Activated gamma-delta T cell treated with anti-CD3 and anti-CD28 coated beads, Interleukin-2, amount 50 U/mL, for 16 hours (primary cell): ENCODE data around the gene ZNF692.

Source experiments
- DNase-seq: peaks from one replicate; pipeline ENCODE4 v3.0.0-alpha.2; 2020; ENCODE audit warnings: low read depth

Gene ZNF692

DNA sequence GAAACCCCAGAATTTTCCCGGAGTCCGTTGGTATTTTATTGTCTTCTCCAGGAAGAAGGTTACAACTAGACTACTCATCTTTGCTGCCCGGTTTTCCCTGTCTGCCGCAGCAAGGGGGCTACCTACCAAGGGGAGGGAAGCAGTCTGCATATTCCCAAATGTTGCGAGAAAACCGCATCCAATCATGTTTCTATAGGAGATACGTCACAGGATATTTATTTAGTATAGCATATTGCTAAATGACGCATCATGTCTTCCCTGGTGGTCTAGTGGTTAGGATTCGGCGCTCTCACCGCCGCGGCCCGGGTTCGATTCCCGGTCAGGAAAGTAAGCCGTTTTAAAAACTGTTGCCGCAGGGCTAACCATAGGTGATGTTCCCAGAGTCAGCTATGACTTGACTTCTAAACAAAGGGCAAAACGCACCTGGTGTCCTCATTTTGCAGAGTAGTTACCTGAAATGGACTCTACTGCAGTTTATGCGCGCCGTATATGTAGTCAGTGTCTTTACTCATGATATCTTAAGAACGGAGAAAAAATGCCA lies 15.2 kb upstream of the ZNF692 start:
- DNase-seq: peak; percentile 74

DNA sequence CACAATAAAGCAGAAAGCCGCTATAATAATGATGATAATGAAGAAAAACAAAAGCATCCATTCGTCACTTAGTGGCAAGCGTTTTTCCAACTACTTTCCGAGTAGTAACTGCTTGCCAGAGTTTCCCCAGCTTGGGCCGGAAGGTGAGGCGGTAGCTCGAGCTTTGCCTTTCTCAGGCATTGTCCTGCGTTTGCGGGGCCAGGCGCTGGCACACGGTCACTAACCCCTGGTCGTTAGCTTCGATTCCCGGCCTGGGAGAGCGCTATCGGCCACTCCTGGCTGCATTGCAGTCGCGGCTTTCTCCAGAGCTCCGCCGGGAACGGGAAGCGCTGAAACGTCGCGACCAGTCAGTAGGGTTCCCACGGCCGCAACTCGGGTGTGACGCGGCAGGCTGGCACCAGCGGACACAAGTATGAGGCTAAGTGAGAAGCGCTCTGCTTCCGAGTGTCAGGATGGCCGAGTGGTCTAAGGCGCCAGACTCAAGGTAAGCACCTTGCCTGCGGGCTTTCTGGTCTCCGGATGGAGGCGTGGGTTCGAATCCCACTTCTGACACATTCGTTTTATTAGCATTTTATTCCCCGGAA lies 14.6 kb upstream of the ZNF692 start:
- DNase-seq: peak; percentile 89

DNA sequence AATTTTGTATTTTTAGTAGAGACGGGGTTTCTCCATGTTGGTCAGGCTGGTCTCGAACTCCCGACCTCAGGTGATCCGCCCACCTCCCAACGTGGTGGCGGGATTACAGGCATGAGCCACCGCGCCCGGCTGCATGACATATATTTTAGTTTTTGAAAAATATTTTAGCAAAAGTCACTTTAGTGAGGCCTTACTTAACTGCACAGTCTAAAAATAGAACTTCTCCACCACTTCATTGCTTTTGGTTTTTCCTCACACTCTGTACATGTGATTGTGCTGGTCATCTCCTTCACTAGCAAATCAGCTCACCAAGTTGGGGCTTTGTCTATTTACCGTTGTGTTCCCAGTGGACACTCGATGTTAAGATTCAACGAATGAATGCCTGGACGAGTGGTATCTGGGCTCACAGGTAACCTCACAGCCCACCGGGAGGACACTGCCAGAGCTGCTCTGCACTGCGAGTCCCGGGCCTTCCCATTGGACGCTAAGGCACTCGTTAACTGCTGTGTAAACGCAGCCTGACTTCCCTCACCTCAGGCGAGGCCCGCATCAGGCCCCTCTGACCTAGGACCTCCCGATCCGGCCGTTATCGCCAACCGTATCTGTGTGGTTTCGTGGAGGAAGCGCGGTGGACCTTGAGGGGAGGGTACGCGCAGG lies 14.0 kb upstream of the ZNF692 start:
- no peak for DNase-seq

DNA sequence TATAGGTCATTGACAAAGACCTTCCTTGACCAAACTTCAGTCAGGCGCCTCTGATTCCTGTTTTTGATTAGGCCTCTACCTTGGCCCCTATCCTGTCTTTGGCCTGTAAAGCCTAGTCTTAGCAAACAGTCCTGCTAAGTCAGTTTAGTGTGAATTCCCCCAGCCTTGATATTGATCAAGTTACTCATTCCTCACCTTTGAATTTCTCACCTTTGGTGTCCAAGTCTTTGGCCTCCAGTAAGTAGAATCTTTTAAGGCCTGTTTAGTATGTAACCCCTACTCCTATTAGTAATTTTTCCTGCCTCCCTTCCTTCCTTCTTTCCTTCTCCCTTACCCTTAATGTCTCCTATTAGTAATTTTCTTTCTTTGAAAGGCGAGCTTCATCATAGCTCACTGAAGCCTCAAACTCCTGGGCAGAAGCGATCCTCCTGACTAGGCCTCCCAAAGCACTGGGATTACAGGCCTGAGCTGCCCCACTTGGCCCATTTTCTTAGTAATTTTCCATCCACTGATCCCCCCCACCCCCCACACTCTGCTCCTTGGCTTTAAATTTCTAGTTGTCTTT lies 13.0 kb upstream of the ZNF692 start:
- DNase-seq: no peak

DNA sequence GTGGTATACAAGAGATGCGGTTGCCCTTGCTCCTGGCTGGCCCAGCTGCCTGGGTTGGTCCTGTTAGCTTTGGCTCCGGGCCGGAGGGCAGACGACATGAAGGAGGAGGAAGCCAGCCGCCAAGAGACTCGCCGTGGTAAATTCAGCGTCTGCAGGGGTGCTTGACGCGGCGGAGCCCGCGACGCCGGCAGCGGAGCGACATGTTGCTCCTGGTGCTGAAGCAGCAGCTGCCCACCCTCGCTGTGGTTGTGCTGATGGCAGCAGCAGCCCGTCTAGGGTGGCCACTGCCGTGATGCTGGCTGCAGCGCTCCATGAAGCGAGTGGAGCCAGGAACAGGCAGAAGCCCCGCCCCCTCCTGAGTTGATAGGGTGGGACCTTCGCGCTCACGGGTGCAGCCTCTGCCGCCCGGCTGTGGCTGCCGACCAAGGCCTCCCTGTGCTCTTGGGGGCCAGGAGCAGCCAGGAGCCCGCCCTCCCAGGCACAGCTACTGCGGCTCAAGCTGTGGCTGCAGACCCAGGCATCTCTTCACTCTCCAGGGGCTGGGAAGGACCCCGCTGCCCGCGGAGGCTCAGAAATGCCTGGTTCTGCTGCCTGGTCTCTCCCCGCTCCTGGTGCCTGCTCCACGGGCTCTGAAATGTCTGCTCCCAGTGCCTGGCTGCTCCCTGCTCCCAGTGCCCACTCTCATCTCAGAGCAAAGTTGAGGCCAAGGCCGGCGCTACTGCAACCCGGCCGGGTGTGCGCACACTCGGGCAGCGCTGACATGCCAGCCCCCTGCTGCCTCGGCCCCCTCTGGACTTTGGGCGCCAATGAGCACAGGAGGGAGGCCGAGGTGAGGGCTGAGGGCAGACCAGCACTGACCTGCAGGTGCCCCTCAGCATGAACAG lies 4.4 kb upstream of the ZNF692 start:
- DNase-seq: peak; percentile 63

DNA sequence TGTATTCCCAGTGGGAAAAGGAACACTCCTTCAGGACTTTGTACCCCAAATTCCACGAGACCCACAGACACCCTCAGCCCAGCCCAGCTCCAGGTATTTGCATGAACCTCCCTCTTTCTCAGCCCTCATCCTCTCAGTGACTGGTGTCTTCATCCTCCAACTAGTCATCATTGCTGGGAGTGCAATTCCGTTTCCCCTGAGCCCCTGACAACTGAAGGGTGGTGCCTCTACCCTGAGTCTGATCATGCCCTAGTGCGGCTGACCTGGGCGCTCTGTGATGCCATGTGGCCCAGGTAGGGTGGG lies 3.8 kb upstream of the ZNF692 start:
- no peak for DNase-seq

DNA sequence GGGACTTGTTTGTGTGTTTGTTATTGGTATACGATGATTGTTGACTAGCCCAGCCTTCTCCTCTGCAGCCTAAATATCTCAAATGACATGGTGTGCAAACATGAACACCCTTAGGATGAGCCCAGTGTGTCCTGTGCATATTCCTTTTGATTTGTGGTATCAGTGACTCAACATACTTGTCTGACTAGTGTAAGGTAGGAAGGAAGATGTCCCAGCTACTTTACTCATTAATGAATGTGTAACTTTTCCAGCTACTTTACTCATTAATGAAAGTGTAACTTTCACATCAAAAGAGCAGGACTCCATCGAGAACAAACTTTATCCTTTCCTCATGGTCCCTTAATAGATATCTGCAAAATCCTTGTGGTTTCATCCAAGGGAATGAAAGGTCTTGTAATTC lies 2.7 kb upstream of the ZNF692 start:
- no peak for DNase-seq

DNA sequence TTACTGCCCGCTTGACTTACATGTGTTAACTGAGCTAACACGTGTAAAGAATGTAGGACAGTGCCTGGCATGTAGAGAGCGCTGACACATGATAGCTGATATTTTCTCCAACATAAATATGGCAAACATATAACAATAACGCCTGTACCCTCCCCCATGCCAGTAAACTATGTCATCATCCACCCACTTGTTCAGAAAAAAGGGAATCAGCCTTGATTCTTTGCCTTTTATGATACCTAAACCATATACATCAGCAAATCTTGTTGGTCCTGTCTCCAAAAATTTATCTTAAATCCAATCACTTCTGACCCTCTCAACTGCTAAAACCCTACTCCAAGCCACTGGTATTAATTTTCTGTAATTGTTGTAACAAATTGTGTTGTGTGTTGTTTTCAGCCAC lies 1.1 kb upstream of the ZNF692 start:
- DNase-seq: no peak

DNA sequence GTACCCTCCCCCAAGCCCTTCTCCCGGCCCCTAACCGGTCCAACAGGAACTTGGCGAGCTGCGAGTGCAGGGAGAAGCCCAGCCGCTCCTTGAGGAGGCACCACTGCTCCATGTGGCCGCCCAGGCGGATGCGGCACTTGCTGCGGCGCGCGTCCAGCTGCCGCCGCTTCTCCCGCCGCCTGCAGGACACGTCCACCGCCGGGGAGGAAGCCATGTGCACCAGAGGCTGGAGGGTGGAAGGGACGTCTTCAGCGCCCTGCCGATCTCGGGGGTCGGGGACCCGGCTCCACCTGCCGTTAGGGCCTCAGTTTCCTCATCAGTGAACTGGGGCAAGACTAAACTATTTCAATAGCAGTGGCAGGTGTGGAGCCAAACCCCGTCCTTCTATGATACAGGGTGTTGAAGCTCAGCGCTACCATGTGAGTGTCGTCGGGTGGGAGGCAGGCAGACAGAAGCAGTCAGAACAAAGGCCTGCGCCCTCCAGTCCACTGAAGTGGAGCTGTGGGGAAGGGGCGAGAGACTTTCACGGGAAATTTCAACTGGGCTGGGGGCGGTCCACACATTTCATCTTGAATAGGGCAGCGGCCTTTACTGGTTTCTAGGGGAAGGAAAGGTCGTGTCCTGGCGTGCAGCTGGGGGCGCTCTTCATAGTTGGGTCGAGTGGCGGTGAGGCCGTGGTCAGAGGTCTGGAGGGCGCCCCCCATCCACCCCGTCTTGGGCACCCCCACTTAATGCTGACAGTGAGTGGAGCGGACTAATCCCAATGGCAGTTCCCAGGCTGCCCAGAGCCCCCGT lies 592 bp downstream of the ZNF692 start:
- DNase-seq: no peak

DNA sequence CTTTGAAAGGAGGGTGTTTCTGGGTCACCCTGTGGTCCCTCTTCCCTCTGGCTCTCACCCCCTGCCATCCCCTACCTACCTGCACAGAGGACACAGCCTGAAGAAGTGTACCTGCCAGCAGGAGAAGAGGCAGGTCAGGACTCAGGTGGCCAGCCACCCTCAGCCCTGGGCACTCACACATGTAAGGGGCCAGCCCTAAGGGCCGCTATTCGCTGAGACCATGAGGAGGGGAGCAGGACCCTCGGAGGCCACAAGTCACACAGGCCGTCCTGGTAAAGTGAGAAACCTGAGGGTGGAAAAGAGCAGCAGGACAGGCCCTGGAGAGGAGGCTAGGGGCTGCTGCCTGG lies 1.2 kb downstream of the ZNF692 start:
- DNase-seq: no peak

DNA sequence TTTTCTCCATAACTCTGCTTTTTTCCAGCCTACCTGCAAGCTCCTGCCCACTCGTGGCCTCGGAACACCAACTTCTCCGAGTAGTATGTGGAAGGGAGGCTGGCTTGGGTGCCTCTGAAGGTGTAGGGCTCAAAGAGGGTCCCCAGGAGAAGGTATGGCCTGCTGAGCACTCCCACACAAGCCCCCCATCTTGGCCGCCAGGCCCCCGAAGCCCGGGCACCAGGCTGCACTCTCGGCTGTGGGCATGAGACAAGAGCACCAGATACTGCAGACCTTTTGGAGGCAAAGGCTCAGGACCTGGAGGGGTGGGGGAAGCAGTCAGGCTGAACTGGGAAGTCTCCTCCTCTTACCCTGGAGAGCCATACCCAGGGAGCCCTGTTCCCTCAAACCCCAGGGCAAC lies 1.7 kb downstream of the ZNF692 start:
- no peak for DNase-seq

DNA sequence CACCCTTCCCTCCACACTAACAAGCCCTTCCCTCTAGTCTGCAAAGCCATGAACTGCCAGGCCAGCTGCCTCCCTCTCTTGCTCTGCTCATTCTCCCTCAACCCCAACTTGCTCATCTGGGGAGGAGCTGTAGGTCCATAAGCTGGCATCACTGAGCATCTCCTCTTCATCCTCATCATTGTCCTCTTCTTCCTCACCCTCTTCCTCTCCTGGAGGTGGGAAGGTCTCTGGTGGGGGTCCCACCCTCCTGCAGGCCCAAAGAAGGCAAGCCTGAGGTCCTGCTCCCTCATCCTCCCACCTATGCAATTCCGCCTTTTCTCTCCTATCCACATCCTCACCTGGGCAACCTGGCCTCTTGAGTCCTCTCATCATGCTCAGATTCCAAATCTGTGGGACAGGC lies 2.7 kb downstream of the ZNF692 start:
- no peak for DNase-seq

DNA sequence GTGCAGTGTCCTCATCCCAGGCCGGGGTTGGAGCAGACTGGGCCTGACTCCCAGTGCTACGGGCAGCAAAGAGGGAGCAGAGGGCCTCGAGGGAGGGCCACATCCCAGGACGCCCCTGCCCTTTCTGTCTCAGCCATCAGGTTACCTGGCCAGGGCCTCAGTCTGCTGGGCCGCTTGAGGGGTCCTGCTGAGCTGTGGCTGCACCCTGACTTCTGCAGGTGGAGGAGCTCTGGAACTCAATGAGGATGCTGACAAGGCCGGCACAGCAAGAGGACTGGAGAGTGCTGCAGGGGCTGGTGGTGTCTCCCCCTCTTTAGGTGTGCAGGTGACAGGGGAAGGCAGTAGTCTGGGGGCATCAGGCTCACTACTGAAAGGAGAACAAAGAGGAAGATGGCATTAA lies 3.3 kb downstream of the ZNF692 start:
- no peak for DNase-seq

DNA sequence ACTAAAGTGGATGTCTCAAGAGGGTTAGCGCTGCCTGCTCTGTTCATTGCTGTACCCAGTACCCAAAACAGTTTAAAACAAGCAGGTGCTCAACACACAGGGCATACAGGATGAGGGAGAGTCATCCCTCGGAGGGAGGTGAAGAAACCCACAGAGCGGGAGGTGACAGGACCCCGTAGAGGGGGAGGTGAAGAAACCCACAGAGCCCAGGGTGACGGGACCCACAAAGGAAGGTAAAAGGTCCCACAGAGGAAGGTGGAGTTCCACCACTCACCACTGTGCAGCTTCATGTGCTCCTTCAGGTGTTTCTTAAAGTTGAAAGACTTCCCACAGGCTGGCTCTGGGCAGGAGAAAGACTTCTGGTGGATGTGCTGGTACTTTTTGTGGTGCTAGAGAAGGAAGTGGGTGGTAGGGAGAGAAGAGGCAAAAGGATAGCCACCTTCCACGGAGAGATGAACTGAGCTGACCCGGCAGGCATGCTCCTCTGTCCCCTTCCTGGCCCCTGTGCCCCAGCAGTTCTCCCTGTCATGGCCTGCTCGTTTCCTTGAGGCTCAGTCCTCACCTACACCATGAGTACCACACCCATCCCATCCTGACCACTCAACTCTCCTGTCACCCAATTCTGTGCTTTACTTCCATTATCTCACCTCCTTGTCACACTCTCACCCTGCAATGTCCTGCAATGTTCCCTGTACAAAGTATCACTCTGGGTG lies 5.1 kb downstream of the ZNF692 start:
- peak; percentile 43 for DNase-seq

DNA sequence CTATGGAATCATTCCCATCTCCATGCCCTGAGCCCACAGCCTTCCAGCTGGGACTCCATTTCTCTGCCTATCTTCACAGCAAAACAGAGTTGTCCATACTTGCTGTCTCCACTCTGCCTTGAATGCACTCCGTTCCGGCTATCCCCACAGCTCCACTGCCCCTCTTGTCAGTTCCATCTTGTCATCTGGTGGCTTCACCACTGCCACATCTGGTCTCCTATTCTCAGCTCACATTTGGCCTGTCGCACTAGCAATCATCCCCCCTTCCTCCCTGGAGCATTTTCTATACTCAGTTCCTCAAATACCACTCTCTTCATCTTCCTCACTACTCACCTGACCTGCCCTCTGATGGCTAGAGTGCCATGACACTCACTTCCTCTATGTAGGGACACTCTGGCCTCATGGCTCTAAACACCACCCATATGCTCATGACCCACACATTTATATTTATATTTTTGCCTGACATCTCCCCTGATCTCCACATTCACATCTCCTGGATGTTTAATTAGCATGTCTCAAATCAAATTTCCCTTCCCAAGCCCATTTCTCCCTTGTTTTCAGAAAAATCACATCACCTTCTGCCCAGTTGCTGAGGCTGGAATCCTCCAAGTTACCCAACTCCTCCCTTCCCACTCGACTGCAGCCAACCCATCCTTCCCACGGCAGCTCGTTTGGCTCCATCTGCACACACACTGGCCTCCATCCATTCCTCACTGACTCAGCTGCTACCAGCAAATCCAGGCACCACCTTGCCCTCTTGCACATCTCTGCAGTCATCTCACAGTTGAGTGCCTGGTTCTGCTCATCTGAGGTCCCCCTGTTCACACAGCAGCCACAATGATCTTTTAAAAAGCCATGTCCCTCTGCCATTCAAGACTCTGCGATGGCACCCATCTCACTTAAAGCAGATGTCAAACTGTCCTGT lies 6.1 kb downstream of the ZNF692 start:
- no peak for DNase-seq

DNA sequence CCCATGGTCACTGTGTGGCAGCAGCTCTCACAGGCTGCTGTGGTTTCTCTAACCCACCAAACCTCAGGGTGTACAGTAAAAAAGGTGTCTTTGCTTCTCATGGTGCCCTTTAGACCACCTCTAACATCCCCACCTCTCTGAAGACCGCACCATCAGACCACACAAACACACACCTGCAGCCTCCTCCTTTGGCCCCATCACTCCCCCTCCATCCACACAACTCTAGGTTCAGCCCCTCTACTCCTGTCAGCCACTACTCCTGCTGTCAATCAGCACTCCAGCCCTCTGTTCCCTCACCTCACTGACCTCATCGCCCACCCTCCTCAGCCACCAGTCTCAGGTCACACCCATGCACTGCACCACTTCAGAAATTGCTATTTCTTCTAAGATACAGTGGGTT lies 7.5 kb downstream of the ZNF692 start:
- no peak for DNase-seq

DNA sequence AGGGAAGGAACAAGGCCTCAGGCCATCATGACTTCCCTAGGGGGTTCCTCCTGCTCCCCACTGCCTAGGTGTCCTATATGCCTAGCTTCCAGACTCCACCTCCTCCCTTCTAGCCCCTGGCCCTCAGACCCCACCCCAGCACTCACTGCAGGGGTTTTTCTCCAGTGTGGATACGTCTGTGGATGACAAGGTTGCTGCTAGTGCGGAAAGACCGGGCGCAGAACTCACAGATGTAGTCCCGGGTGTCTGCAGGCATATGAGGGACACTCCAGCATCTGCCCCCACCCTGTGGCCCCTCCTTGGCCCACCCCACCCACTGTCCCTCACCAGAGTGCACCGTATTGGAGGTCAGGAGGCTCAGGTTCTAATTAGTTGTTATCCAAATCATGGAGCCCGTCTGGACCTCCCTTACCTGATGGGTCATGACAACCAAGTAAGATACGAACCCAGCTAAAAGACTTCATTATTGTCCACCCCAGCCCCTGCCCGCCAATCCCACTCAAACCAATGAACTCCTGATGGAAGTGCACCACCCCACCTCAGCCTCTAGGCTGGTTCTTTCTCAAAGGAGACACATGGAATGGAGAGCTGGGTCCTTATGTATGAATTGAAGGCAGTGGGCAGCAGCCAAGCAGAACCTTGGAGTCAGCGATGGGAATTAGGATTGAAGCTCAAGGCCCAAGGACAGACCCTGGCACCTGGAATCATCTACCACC lies 8.2 kb downstream of the ZNF692 start:
- DNase-seq: no peak

DNA sequence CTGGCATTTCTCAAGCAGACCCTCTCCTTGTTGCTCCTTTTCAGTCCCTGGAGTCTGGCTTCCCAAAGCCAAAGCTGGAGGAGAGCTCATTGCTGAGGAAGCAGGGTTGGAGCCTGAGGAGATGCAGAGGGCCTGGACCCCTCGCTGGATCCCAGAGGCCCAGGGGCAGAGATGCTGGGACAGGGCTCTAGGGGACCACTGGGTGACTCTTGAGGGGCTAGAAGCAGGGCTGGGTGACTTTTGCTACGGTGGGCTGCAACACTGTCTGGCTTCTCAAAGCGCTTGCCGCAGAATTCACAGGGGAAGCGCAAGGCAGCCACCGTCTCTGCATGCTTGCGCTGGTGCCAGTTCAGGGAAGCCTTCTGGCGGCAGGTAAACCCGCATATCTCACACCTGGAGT lies 8.8 kb downstream of the ZNF692 start:
- DNase-seq: no peak

DNA sequence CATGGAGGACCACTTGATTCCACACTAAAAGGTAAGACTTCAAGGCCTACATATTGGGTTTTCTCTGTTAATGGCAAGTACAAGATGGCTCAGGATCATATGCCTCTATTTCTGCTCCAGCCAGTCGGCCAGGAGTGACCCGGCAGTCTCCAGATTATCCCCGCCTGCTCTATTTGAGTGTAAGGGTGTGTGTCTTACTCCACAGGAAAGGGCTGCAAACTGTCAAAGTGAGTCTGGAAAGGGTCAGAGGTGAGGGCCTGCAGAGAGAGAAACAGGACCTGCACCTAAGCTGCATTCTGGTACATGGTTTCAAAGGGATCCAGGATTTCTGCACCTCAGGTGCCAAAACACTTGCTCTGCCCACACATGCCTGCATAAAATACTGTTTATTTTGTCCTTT lies 9.2 kb downstream of the ZNF692 start:
- DNase-seq: no peak

DNA sequence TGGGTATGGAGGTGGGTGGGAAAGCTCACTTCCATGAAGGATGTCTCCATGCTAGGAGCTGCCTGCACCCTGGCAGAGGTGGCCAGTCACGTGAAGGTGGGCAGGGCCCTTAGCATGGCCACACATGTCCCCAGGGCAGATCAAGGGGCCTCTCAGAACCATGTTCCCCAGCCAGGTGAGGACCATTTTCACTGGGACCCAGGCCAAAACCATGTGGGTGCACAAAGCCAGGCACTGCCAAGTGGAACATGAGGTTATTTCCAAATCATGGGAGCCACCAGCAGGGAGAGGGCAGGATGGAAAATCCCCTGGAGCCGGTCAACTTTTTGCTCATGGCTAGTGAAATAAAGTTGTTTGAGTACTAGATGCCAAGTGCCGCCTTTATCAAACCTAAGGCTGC lies 9.7 kb downstream of the ZNF692 start:
- no peak for DNase-seq
